NCI-H82 treated with DMSO at 0.1 percent for 48 hours (cell line): ENCODE data around the gene STEAP1B.
"Not testable (repeated sequence)": the region's sequence is repeated elsewhere in the genome, so short reads cannot be mapped to it uniquely, and the experiment has no call there.

Experiments used
- DNase-seq: peaks from one replicate; lab custom pipeline; 2025; ENCODE audit not compliant: unreplicated experiment; lab: John Stamatoyannopoulos, UW

Gene STEAP1B

DNA sequence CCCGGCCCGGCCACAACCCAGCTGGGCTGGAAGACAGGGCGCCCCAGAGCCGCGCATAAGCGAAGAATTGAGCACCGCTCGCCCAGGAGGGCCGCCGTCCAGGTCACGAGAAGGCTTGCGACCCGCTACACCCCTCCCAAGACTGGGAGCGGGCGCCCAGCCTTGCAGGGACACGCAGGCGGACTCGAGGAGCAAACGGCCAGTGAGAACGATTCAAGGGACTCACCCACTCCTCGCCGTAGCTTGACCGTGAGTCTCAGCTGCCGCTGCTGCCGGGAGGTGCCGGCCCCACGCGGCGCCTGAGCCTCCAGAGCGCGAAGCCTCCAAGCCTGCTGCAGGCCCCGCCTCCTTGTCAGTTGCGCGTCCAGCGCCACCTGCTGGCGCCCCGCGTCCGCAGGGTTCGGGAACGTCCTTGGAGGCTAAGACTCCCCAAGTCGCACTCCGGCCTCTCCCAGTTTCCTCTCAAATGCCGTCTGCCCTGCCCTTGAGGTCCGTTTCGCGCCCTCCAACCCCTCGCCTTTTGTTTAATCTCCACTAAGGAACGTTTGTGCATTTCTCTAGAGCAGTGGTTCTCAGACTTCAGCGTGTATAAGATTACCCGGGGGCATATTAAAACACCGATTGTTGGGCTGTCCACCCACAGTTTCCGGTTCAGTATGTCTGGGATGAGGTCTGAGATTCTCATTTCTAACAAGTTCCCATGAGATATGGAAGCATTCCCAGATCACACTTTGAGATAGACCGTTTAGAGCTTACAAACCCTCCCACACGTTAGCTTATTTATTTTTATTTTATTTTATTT is at the start of gene STEAP1B:
Gene STEAP1B, minus strand, starts transcription at position 301 of the 802 bp plus-strand sequence. CDS start 5,333 bp downstream, outside the sequence.
- peak; percentile 19 for DNase-seq

GRCh38 chr7:22549051-22549450 is 49.1 kb upstream of the STEAP1B start:
- DNase-seq = no peak

DNA sequence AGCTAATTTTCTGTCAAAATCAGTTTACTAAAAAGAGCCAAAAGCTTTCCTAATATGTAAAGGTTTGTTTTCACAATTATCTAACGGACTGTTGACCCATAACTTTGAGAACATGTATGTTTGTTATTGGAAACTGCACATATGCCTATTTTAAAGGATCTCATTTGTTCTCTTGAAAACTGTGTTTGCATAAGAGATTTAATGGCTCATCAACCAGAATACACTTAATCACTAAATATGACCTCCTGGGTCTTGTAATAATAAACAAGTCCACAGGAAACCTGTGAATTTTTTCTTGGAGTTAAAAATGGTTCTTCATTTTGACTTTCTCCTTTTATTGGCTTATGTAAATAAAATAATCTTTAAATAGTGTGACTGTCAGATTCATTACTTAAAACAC is 48.3 kb upstream of the STEAP1B start:
- DNase-seq = no peak

GRCh38 chr7:22546769-22547168 is 46.8 kb upstream of the STEAP1B start:
- DNase-seq = no peak

DNA sequence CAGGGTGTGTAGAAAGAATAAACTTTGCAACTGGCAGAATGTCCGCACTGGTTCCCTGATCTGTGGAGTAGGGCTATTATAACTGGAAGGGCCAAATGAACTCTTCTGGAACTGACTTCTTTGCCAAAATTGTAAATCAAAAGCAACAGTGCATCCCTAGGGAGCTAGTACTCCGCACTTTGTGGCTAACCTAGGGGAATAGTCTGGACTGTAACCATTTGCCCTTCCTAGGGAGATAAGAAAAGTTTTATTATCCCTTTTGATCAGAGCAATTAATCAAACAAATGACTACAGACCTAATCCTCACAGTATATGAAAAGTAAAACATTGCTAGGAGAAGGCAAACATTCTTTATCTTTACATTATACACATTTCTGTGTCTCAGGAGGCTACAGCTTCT is 45.5 kb upstream of the STEAP1B start:
- no peak for DNase-seq

DNA sequence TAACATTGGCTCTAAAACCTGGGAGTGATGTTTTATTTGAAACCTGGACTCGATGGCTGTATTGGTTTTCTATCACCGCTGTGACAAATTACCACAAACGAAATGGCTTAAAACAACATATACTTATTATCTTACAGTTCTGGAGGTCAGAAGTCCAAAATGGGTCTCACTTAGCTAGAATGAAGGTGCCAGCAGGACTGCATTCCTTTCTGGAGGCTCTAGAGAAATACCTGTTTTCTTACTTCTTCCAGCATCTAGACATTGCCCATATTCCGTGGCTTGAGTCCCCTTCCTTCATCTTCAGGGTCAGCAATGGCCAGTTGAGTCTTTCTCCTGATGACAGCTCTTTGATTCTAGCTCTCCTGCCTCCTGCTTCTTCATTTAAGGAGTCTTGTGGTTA is 44.3 kb upstream of the STEAP1B start:
- DNase-seq = no peak

DNA sequence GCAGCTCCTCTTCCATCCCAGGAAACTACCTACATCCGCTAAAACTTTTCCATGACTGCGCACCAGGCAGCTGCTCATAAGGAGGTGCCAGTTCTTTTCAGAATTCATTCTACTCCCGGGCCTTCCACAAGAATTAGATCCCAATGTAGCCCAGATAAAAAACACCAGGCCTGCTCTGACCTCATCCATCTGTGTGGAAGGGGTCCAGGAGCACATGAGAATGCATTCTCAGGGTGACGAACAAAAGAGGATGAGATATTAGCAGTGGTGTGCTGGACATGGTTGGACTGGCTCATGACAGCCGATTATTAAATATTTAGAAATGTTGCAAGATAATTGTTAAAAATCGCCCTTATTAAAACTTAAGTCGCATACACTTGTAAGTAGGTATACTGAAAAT is 43.2 kb upstream of the STEAP1B start:
- no peak for DNase-seq

DNA sequence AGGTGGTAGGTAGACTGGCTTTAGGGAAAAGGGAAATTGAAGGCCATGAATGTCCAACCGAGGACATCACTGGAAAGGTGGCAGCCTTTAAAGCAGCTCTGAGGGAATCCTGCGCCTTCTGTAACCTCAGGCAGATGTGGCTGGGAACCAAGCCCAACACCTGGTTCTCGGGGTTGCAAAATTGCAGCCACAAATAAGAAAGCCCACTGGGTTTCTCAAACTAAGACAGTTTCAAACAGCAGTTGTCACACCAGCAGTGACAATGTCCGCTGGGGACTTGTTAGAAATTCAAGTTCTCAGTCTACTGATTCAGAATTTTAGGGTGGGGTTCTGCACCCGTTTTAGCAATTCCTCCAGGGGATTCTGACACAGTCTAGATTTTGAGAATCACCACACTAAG is 42.7 kb upstream of the STEAP1B start:
- no peak for DNase-seq

DNA sequence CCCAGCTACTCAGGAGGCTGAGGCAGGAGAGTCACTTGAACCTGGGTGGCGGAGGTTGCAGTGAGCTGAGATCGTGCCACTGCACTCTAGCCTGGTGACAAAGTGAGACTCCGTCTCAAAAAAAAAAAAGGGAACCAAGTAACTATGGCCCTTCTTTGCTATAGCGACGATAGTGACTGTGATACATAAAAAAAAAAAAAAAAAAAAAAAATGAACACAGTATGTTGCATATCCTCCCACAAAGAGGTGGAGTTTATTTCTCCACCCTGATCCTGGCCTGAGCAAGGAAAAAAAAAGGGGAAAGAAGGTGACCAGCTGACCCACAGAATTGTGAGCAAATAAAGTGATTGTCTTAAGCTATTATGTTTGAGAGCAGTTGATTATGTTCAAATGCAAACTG is 42.3 kb upstream of the STEAP1B start:
- no peak for DNase-seq

- no peak for DNase-seq
Observed at GRCh38 chr7:22541789-22542188, 41.8 kb upstream of the STEAP1B start.

GRCh38 chr7:22528537-22528936 is 28.5 kb upstream of the STEAP1B start:
- DNase-seq = not testable (repeated sequence)

DNA sequence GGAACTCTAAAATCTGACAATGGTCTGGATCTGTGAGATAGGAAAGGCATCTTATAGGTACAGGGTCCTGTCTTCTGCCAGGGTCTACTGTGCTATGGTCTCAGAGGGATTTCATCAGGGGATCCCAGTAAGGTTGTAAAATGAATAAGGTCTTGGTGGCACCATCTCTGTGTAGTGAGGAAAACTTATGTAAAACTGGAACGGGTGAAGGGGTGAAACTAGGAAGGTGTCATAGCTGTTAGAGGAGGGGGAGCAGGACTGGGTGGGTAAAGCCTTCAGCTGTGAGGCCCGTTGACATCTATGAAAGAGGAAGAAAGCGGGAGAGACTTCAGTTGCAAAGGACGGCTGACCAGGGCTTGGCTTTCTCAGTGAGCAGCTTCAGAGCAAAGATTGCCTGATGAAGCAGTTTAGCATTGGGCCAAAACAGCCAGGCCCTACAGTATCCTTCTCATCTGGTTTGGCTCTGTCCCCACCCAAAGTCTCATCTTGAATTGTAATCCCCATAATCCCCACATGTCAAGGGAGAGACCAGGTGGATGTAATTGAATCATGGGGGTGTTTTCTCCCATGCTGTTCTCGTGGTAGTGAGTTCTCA is 24.5 kb upstream of the STEAP1B start:
- DNase-seq = not testable (repeated sequence)

GRCh38 chr7:22523478-22524352 is 23.7 kb upstream of the STEAP1B start:
- not testable (repeated sequence) for DNase-seq

GRCh38 chr7:22519560-22519959 is 19.6 kb upstream of the STEAP1B start:
- not testable (repeated sequence) for DNase-seq

GRCh38 chr7:22516950-22517349 is 17.0 kb upstream of the STEAP1B start:
- DNase-seq = not testable (repeated sequence)

DNA sequence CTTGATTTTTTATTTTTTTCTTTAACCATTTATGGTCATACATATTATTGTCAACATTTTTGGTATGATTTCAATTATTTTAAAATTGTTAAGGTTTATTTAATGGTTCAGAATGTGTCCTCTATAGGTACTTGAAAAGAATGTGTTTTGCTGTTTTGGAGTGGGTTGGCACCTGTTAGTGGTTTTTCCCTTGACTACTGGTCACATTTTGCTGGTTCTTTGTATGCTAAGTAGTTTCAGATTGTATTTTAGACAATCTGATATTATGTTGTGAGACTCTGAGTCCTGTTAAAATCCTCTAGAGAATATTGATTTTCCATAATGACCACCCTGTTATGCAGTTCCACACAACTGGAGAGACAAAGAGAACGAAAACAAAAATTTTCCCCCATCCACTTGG is 15.0 kb upstream of the STEAP1B start:
- not testable (repeated sequence) for DNase-seq

DNA sequence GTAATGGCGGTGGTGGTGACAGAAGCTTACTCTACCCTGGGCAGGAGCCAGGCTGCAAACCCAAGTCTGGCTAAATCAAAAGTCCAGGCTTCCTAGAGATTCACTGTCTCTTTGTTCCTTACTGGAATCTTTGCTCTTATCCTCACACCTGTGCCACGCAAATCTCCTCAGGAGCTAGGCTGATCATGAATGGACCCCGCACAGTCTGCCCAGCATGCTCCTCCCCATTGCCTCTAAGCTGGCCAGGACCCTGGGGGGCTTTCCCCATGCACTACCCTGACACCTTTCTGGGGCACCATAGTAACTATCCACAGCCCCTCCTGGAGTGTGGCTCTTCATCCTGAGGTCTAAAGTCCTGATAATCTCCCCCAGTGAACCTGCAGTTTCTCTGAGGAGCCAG is 7.3 kb upstream of the STEAP1B start:
- DNase-seq = not testable (repeated sequence)

DNA sequence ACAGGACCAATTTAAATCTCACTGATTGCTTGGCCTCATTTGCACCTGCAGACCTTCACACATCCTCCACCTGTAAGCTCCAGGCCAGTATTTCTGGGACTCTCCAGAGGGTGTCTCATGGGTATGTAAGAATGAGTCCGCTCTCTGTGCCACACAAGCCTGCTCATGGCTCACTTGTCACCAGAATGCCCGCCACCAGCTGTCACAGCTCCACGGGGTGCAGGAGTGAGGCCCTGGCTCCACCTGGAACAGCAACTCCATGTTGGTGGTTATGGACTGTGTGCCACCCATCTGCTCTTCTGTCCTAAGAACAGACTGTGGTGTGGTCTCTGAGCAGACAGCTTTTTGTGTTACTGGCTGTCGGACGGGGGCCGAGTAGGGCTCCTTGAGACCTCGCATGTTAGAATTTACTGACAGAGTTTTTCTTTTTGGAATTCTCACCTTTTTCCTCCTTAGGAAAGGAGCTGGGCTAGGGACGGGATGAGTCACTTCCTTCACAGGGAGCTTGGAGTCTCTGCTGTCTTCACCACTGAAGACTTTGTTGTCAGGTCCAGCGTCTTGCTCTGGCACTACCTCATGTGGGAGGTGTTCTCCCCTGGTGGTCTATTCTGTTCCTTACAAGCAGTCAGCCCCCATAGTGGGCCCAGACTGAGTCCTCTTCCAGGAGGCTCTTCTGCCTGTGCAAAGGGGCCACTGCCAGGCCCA is 6.5 kb upstream of the STEAP1B start:
- DNase-seq = not testable (repeated sequence)

DNA sequence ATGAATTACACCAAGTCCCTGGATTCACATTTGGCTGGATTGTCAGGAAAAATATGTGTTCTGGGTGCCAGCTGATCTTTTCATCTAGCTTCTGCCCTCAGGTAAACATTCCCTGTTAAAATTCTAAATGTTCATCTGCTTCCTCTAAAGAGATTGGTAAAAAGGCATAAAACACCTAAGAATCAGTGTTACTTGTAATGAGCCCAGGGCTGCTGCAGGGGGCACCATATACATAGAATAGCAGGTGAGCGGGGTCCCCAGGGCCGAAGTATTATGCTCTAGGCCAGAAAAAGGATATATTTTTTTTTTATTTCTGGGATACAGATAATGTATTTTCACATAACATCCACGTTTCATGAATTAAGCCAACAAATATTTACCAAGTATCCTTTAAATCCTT is 4.5 kb upstream of the STEAP1B start:
- DNase-seq = not testable (repeated sequence)

- DNase-seq = not testable (repeated sequence)
Observed at GRCh38 chr7:22502104-22502503, 2.1 kb upstream of the STEAP1B start.

- peak; percentile 27 for DNase-seq
Observed at GRCh38 chr7:22501336-22501735, 1.3 kb upstream of the STEAP1B start.
